ENCODE measurements around the gene HEXD.

DNA sequence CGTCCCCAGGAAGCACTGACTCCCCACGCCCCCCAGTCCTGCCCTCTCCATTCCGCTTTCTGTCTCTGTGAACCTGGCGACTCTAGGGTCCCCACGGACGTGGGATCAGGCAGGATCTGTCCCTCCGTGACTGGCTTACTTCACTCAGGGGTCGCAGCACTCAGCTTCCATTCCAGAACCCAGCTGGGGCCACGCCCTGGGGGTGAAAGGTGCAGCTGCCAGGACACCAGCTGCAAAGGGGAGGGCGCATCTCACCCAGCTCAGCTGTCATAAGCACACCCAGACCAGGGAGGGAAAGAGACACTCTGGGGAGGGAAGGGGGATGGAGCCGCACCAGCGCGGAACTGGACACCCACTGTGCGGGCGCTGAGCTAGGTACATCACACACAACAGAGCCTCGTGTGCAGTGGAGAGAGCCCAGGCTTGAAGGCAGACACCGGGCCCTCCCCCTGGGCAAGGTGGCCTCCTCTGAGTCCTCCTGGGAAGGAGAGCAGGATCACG lies 18.5 kb upstream of the HEXD start:
- TF ChIP-seq, protein P1, sequence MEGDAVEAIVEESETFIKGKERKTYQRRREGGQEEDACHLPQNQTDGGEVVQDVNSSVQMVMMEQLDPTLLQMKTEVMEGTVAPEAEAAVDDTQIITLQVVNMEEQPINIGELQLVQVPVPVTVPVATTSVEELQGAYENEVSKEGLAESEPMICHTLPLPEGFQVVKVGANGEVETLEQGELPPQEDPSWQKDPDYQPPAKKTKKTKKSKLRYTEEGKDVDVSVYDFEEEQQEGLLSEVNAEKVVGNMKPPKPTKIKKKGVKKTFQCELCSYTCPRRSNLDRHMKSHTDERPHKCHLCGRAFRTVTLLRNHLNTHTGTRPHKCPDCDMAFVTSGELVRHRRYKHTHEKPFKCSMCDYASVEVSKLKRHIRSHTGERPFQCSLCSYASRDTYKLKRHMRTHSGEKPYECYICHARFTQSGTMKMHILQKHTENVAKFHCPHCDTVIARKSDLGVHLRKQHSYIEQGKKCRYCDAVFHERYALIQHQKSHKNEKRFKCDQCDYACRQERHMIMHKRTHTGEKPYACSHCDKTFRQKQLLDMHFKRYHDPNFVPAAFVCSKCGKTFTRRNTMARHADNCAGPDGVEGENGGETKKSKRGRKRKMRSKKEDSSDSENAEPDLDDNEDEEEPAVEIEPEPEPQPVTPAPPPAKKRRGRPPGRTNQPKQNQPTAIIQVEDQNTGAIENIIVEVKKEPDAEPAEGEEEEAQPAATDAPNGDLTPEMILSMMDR (IDR thresholded peaks at IDR 0.05): no peak
- TF ChIP-seq POLR2A (IDR thresholded peaks at IDR 0.05): no peak
